Left renal pelvis (tissue), 4 donors: Measurements from ENCODE around the gene MORC1. TPM values are rescaled to one million over a fixed set of nuclear protein-coding genes. Genes with fewer than 3 reads are reported as not detected.

Source experiments
- DNase-seq, 4 donors: peaks; one replicate each; pipeline ENCODE4 v3.0.0-alpha.2; 2013; ENCODE audit warnings: low read depth in 4 of 4, low spot score in 3 of 4
- polyA plus RNA-seq, 4 donors: library from polyadenylated mRNA; unstranded; fragments of 120-200 nt; gene quantifications; one replicate each; pipeline ENCODE4 v1.2.1, GENCODE V29; 2013; ENCODE audit not compliant: insufficient read length in 4 of 4

Gene MORC1
- polyA plus RNA-seq, 4 donors = 0.20 to 0.83 (median 0.59) TPM

DNA sequence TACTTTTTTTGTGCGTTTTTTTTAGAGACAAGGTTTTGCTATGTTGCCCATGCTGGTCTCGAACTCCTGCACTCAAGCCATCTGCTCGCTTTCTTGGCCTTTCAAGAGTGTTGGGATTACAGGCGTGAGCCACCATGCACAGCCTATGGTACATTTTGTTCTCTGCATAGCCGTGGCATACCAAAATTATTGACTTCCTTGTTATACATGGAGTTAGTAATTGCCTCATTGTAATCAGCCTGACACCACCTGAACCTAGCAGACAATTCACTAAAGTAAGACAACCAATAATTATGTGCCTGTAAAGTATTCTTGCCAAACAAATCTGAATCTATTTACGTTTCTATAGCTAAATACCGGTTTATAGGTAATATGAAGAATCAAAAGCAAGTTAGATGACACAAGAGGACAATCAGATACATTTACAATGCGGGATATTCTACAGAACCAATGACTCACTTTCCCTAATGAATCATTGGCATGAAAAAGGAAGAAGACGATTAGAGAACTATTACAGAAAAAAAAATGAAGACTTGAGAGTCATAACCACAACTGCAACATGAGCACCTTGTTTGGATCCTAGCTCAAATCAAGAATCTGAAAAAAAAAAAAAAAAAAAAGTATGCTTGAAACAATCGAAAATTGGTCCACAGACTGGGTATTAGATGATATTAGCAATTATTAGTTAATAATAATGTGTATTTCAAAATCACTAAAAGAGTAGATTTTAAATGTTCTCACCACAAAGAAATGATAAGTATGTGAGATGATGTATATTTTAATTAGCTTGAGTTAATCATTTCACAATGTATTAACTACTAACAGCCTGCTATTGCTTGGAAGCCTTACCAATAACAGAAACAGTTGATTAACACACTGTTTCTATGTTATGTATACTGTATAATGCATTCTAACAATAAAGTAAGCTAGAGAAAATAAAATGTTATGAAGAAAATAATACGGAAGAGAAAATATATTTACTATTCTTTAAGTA is 171.3 kb downstream of the MORC1 start:
- no peak for DNase-seq

DNA sequence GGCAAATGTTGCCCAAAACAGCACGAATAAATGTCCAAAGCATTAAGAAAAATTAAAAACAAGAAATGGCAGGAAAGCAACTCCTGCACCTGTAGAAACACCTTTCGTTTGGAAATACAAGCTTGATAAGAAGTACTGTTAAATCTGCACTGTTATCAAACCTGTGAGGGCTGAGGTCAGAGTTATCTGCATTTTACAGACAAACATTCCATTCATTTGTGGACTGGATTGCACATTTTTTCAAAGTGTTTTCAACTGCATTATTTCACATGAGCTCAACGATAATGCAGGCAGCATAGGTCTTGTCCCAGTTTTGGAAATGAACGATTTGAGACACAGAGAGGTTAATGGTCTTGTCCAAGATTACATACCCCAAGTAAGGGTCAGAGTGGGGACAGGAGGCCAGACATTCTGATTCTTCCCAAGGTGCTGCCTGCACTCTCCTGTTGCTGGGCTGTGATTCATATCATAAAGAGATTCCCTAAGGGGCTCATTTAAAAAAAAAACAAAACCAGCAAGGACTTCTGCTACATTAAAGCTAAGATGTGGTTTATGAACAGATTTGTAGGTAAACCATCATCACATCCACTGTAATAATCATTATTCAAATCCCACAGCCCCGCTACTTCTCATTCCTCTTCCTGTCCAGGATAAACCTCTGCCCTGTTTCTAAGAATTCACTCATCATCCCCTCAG is 177.2 kb downstream of the MORC1 start:
- DNase-seq = no peak

DNA sequence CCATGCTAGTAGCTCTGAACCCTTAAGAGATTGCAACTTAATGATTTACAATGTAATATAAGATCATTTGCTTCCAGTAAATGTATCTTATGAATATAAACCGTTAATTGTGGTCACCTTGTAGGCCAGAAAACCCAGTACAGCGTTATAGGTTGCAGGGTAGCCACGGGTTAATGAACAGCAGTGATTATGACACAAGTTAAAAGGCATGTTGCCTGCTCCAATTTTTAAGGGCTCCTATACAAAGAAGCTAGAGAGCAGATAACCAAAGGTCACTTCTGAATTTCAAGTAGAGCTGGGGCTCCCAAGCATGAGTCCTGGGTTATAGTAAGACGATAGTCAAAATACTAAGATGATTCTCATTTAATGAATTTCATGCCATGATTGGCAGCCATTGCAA is 177.8 kb downstream of the MORC1 start:
- DNase-seq = no peak

DNA sequence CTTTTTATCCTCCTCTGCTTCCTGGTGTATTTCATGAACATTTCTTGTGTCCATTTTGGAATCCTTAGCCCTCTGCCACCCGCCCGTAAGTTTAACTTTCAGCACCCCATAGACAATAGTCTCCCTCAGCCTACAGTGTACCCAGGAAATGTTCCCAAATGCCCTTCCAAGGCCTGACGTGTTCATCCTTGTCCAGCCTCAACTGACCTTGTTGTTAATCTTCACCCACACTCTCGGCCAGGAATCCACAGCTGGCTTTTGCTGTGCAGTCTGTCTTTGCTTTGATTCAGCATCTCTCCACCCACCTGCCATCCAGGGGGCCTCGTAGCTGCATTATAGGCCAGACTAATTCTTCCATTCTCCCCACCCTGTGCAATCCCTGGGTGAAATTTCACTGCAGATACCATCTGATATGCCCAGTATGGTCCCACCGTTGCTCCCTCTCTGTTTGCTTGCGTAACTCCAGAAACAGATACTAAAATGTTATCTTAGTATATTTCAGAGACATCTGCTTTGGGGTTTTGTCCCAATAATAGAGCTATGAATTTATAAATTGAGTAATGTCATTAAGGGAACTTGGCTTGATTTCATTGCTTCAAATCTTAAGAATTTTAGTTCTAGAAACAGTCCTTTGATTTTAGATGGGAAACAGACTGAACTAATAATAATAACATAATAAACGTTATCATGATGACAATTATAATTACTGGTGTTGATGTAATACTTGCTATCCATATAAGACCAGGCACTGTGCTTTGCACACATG is 180.8 kb downstream of the MORC1 start:
- DNase-seq = no peak

DNA sequence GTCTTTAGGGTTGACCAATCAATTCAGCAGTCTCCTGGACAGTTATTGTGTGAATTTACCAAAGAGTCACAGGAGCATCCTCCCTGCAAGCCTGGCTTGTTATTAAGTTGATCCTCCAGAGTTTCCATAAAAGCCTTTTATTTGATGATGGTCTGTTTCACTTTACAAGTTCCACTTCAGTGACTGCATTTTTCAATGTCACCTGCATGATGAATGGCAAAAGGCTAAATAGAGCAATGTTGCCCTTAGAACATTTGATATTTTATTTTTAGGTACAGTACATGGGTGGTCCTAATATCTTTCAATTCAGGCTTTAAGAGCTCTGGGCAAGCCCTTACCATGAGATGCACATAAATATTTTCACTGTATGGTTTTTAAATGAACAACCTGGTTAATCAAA is 186.9 kb downstream of the MORC1 start:
- no peak for DNase-seq

DNA sequence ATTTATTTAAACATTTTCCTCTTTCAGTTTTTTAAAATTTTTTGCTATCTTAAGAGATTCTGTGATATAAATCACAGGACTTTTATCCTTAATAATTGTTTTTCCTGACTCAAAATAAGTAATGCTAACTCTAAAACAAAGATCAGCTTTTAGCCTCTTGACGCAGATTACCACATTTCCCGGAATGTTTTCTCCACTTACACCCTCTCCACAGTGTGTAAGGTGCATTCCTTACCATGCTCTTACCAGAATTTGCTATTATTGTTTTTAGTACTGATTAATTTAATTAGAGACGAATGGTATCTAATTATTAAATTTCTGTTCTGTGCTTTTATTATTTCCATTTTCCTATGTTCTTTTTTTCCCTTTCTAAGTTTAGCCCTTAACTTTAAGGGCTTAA is 199.1 kb downstream of the MORC1 start:
- no peak for DNase-seq

DNA sequence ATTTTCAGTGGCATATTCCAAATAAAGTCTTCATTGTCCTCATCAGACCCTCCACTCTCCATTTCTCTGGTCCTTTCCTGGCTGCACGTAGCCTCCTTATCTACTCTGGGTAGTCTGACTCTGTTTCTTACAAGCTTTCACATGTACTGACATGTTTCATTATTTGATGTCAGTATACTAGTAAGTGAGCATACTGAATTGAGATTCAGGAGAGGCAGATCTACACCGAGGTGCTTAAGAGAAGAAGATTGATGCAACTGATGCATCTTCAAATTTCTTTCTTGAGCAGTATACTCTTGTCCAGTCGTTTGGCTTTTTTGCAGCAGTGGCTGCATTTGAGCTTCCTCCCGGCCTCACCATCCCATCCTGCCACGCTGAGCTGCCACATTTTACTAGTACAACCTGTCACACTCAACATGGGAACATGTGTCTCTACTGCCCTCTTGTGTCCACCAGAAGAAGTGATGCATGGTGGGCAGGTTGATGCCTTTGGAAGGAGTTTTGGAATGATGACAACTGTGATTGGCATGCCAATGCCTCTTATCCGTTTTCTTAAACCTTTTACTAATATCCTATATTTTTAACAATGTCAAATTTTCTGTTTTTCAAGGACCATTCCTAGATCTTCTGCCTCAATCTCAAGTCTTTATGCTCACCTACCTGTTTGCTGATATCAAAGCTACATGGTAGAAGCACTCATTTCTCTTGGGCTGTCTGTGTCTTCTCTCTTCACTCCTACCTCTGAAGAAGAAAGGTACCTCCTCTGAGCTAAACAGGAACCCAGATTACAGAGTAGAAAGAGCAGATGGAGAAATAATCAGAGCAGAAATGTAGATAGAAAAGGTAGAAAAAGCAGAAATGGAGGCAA is 202.9 kb downstream of the MORC1 start:
- DNase-seq = peak in 1 of 4 donors; percentile 45

DNA sequence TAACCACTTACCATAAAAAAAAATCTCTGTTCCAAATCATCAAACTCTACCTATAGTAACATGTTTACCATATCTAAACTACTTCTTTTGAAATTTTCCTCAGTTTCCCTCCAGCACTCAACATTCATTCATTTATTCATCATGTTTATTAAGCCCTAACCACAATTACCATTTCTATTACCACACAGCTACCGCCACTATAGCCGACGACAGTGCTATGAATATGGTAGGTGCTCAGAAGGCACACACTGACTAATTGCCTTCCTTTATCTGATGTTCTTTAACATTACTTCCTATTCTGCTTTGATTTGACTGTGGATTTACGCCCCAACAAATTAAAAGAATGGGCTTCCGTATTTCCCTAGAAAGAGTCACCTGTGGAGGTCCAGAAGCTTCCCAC is 208.1 kb downstream of the MORC1 start:
- no peak for DNase-seq

Other genes with a start within 250 kb of the MORC1 start
- gene GUCA1C, start 164.3 kb downstream of the MORC1 start, polyA plus RNA-seq = under 1 TPM in 2 of 4 donors, not detected in 2; 0.26 to 0.27 TPM
- gene C3orf85, start 18.6 kb upstream of the MORC1 start, polyA plus RNA-seq = 10 to 100 TPM in 3 of 4 donors, under 1 TPM in 1; 0.27 to 17.5 (median 12.9) TPM
- gene DPPA2, start 198.4 kb upstream of the MORC1 start, polyA plus RNA-seq = 1 to 10 TPM in 2 of 4 donors, under 1 TPM in 2; 0.19 to 1.6 (median 1.1) TPM
- gene DPPA4, start 219.4 kb upstream of the MORC1 start, polyA plus RNA-seq = 10 to 100 TPM in 1 of 4 donors, 1 to 10 TPM in 3; 3.6 to 12.3 (median 5.3) TPM